PC-3 (cell line): ENCODE data around the gene NEDD4L. TPM values are rescaled to one million over a fixed set of nuclear protein-coding genes. Genes with fewer than 3 reads are reported as not detected.
A peak's percentile ranks its signal among the peaks of the same experiment; 100 is the strongest.

Experiments used
- ATAC-seq: fragments of 200-7000 bp; cut with Tn5 transposase; 2 replicates; pipeline ENCODE4 v1.9.1; 2020; ENCODE audit warnings: mild to moderate bottlenecking, moderate library complexity
- BruUV-seq: library from RNA; stranded (reverse); fragments of 400-500 nt; replicated peaks from 2 replicates; lab custom pipeline; 2021; lab: Mats Ljungman, UMichigan
- CTCF ChIA-PET: fragments of 300-600 bp; sonication (Branson Sonifier 250); formaldehyde crosslinking; loops from one replicate; lab custom pipeline; 2022; ENCODE audit warnings: antibody characterized with exemption; lab: Charles Lee
- POLR2A ChIA-PET: fragments of 300-600 bp; sonication (Branson Sonifier 250); formaldehyde crosslinking; loops from one replicate; lab custom pipeline; 2022; ENCODE audit warnings: antibody characterized with exemption; ENCODE audit not compliant: unreplicated experiment; lab: Charles Lee
- DNase-seq: peaks from one replicate; pipeline ENCODE4 v3.0.0-alpha.2; 2015
- H2AFZ ChIP-seq: fragments of 300-600 bp; sonication (generic); 2 replicates; pipeline ENCODE4 v1.6.0; 2016; ENCODE audit warnings: antibody characterized with exemption, low read length
- H3F3A ChIP-seq: fragments of 300-600 bp; sonication (generic); one replicate; pipeline ENCODE4 v1.6.0; 2017; ENCODE audit warnings: antibody characterized with exemption, low read length, control low read depth, mild to moderate bottlenecking; ENCODE audit not compliant: unreplicated experiment
- H3K27ac ChIP-seq: fragments of 300-600 bp; sonication (generic); 2 replicates; pipeline ENCODE4 v1.5.1; 2016; ENCODE audit warnings: mild to moderate bottlenecking, low read length
- H3K27me3 ChIP-seq: fragments of 300-600 bp; sonication (generic); 2 replicates; pipeline ENCODE4 v1.6.1; 2016; ENCODE audit warnings: low read length, mixed read lengths
- H3K36me3 ChIP-seq: fragments of 300-600 bp; sonication (generic); 2 replicates; pipeline ENCODE4 v1.6.1; 2016; ENCODE audit warnings: low read depth, mixed run types, low read length, mixed read lengths
- H3K4me1 ChIP-seq: fragments of 300-600 bp; sonication (generic); 2 replicates; pipeline ENCODE4 v1.5.1; 2016; ENCODE audit warnings: low read length; ENCODE audit not compliant: insufficient read depth
- H3K4me2 ChIP-seq: fragments of 300-600 bp; sonication (generic); 2 replicates; pipeline ENCODE4 v1.6.0; 2016; ENCODE audit warnings: low read length
- H3K4me3 ChIP-seq: fragments of 300-600 bp; sonication (generic); 2 replicates; pipeline ENCODE4 v1.5.1; 2016; ENCODE audit warnings: mild to moderate bottlenecking, low read length, mixed read lengths
- H3K79me2 ChIP-seq: fragments of 300-600 bp; sonication (generic); 2 replicates; pipeline ENCODE4 v1.6.1; 2017; ENCODE audit warnings: low read length, mixed read lengths
- H3K9ac ChIP-seq: fragments of 300-600 bp; sonication (generic); 2 replicates; pipeline ENCODE4 v1.6.0; 2016; ENCODE audit warnings: mild to moderate bottlenecking, low read length
- H3K9me2 ChIP-seq: fragments of 300-600 bp; sonication (generic); replicated peaks from 2 replicates; pipeline ENCODE4 v1.6.1; 2016; ENCODE audit warnings: mixed run types, low read length, mixed read lengths
- H3K9me3 ChIP-seq: fragments of 300-600 bp; sonication (generic); 2 replicates; pipeline ENCODE4 v1.6.1; 2016; ENCODE audit warnings: low read length, mixed read lengths
- H4K20me1 ChIP-seq: fragments of 300-600 bp; sonication (generic); 2 replicates; pipeline ENCODE4 v1.6.1; 2016; ENCODE audit warnings: low read length, mixed read lengths
- CTCF ChIP-seq: fragments of 300-600 bp; sonication (generic); conservative IDR thresholded peaks from 2 replicates; pipeline ENCODE4 v1.5.1; 2017; ENCODE audit warnings: antibody characterized with exemption, low read depth, mild to moderate bottlenecking, low read length
- EZH2 ChIP-seq: fragments of 300-600 bp; sonication (generic); IDR thresholded peaks from one replicate; pipeline ENCODE4 v1.6.1; 2017; ENCODE audit warnings: antibody characterized with exemption, mild to moderate bottlenecking, low read length; ENCODE audit not compliant: unreplicated experiment
- EZH2phosphoT487 ChIP-seq: fragments of 300-600 bp; sonication (generic); IDR thresholded peaks from 2 replicates; pipeline ENCODE4 v1.6.1; 2018; ENCODE audit warnings: mild to moderate bottlenecking, antibody characterized with exemption, low read length, borderline replicate concordance
- intact Hi-C: fragments of 100-400 bp; cut with micrococcal nuclease; formaldehyde crosslinking; loops from 2 replicates; pipeline ENCODE4 v1.9.0; 2023
- total RNA-seq: library from RNA; depleted of rRNA; stranded (reverse); fragments of >200 nt; gene quantifications from 2 replicates; pipeline ENCODE4 v1.2.3, GENCODE V29; 2014

Gene NEDD4L
- total RNA-seq, 1 experiment from 2014 or later = 105 TPM

- Histone ChIP-seq H3K4me2 (no peak overlapping the region), H4K20me1 (no peaks in the 10 kb centered on the region), H3K27me3 (no peaks in the 10 kb centered on the region), H3K36me3 (no peaks in the 10 kb centered on the region), H2AFZ (no peak overlapping the region), H3K4me1 (peaks cover 28% of the 10 kb centered on the region), H3K9me3 (no peaks in the 10 kb centered on the region), H3K4me3 (no peak overlapping the region), H3K79me2 (peaks cover 72% of the 10 kb centered on the region), H3K27ac (no peak overlapping the region), H3K9me2 (no peaks in the 10 kb centered on the region), H3K9ac (no peak overlapping the region), H3F3A (no peaks in the 10 kb centered on the region)
- TF ChIP-seq EZH2 (no peak), CTCF (no peak), EZH2phosphoT487 (no peak)
- ATAC-seq = no peak
- no TSS peak for BruUV-seq
- POLR2A ChIA-PET = no interaction called here
- CTCF ChIA-PET = no interaction called here
- intact Hi-C loops = no loop called here
- no peak for DNase-seq
Observed at GRCh38 chr18:58114766-58115165, 70.7 kb downstream of the NEDD4L start.

GRCh38 chr18:58116818-58117217 lies 72.8 kb downstream of the NEDD4L start:
- H3K27ac ChIP-seq = 0 out of 2 replicates have a peak overlapping the region, but pooled peaks have one; percentile 74

GRCh38 chr18:58117786-58118403 lies 73.9 kb downstream of the NEDD4L start:
- Histone ChIP-seq H3K27ac (peak overlapping the region; percentile 74), H3F3A (no peaks in the 10 kb centered on the region), H3K4me2 (peak overlapping the region; percentile 54), H3K9me3 (no peaks in the 10 kb centered on the region), H4K20me1 (no peaks in the 10 kb centered on the region), H3K4me3 (no peak overlapping the region), H3K4me1 (peaks cover 31% of the 10 kb centered on the region), H3K36me3 (no peaks in the 10 kb centered on the region), H3K27me3 (no peaks in the 10 kb centered on the region), H3K9me2 (no peaks in the 10 kb centered on the region), H2AFZ (peak overlapping the region; percentile 60), H3K9ac (peak overlapping the region; percentile 44), H3K79me2 (peaks cover 67% of the 10 kb centered on the region)
- BruUV-seq = no TSS peak
- DNase-seq (peak; percentile 93), ATAC-seq (peak; percentile 84)
- TF ChIP-seq EZH2 = no peak
- TF ChIP-seq EZH2phosphoT487 = no peak
- no peak for TF ChIP-seq CTCF
- POLR2A ChIA-PET = no interaction called here
- intact Hi-C loops = loop anchor here (2.0 kb wide), 1 partner anchor 27 kb away; no protein-coding TSS in a partner anchor
- CTCF ChIA-PET = interaction anchor here (0.6 to 0.7 kb wide), 3 partner anchors 37 to 74 kb away, joined by 3 to 6 read pairs (median 3); no protein-coding TSS in a partner anchor

More at GRCh38 chr18:58116818-58117217, 72.8 kb downstream of the NEDD4L start:
- no peak for TF ChIP-seq EZH2phosphoT487
- Histone ChIP-seq H3K4me1 (peaks cover 31% of the 10 kb centered on the region), H4K20me1 (no peaks in the 10 kb centered on the region), H3K27me3 (no peaks in the 10 kb centered on the region), H3K79me2 (peaks cover 71% of the 10 kb centered on the region), H3K9ac (no peak overlapping the region), H2AFZ (no peak overlapping the region), H3K9me2 (no peaks in the 10 kb centered on the region), H3K36me3 (no peaks in the 10 kb centered on the region), H3K9me3 (no peaks in the 10 kb centered on the region), H3K4me3 (no peak overlapping the region), H3K4me2 (no peak overlapping the region), H3F3A (no peaks in the 10 kb centered on the region)
- POLR2A ChIA-PET = no interaction called here
- no peak for DNase-seq
- no TSS peak for BruUV-seq
- intact Hi-C loops = loop anchor here (2.0 kb wide), 1 partner anchor 26 kb away; no protein-coding TSS in a partner anchor
- ATAC-seq = no peak
- CTCF ChIA-PET = no interaction called here
